LNCAP (cell line): ENCODE measurements around the gene FRMD8.

Source experiments
- TF ChIP-seq, protein P1 (sequence below): fragments of 450-650 bp; IDR thresholded peaks from 2 replicates; pipeline ENCODE4 v1.5.1; 2017; ENCODE audit warnings: mild to moderate bottlenecking

The FRMD8 gene

GRCh38 chr11:65445604-65446445 lies 59.4 kb downstream of the FRMD8 start:
- TF ChIP-seq, protein P1, sequence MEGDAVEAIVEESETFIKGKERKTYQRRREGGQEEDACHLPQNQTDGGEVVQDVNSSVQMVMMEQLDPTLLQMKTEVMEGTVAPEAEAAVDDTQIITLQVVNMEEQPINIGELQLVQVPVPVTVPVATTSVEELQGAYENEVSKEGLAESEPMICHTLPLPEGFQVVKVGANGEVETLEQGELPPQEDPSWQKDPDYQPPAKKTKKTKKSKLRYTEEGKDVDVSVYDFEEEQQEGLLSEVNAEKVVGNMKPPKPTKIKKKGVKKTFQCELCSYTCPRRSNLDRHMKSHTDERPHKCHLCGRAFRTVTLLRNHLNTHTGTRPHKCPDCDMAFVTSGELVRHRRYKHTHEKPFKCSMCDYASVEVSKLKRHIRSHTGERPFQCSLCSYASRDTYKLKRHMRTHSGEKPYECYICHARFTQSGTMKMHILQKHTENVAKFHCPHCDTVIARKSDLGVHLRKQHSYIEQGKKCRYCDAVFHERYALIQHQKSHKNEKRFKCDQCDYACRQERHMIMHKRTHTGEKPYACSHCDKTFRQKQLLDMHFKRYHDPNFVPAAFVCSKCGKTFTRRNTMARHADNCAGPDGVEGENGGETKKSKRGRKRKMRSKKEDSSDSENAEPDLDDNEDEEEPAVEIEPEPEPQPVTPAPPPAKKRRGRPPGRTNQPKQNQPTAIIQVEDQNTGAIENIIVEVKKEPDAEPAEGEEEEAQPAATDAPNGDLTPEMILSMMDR, result no peak

DNA sequence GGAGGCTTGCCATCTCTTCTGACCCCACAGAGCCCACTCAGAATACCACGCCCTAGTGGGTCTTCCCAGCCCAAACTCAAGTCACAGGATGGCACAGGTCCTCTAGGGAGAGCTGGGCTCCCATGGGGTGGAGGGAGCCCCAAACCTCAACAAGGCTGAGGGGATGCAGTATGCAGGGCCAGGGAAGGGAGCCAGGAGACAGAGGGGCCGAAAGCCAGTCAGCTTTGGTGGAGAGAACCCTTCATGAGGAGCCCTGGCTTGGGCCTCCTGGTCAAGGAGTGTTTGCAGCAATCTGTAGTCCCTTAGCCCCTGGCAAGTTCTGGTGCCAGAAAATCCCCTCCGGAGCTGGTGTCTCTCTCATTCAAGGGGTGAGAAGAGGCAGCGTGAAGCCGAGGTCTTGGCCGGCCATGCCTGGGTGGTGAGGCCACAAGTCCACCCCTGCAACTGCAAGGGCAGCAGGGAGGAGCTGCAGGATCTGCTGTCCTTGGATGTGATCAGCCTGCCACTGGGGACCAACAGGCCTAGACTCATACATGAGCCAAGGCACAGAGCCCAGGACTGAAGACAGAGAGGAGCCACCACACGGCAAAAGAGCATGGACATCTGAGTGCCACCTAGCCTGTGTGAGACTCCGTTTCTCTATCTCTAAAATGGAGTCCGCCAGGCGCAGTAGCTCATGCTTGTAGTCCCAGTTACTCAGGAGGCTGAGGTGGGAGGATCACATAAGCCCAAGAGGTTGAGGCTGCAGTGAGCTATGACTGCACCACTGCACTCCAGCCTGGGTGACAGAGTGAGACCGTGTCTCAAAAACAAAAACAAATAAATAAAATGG lies 60.2 kb downstream of the FRMD8 start:
- TF ChIP-seq, protein P1, result no peak

DNA sequence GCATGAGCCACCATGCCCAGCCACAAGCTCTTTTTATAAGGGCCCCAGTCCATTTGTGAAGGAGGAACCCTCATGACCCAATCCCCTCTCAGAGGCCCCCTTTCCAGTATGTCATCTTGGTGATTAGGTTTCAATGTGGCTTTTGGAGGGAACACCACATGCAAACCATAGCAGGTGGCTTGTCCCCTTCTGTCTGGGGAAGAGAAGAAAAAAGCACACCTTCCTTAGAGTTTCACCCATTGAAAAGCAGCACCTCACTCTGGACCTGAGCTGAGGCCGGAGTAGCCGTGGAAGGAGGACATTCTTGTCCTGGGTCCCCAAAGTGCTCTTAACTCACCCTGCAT lies 61.6 kb downstream of the FRMD8 start:
- TF ChIP-seq, protein P1, result no peak

GRCh38 chr11:65448418-65449105 lies 62.1 kb downstream of the FRMD8 start:
- TF ChIP-seq, protein P1, result no peak

GRCh38 chr11:65452806-65453490 lies 66.5 kb downstream of the FRMD8 start:
- TF ChIP-seq, protein P1, result no peak

DNA sequence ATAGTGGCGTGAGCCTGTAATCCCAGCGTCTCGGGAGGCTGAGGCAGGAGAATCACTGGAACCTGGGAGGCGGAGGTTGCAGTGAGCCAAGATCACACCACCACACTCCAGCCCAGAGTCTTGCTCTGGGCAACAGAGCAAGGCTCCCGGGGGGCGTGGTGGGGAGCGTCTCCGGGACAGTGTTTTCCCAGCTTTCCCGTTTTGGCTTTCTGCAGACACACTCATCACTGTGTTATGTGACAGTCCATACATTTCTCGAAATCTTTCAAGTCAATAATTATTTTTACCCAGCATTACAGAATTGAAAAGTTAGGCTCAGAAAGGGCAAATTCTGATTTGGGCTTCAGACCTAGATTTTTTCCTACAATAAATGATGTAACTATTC lies 67.9 kb downstream of the FRMD8 start:
- TF ChIP-seq, protein P1, result no peak
